Stimulated activated CD4-positive, alpha-beta T cell treated with anti-CD3 and anti-CD28 coated beads, Interleukin-1b, Interleukin-23, amount 100 ng/mL, for 24 hours (primary cell): ENCODE measurements around the gene SLC35F2.
"Not testable (repeated sequence)": the region's sequence is repeated elsewhere in the genome, so short reads cannot be mapped to it uniquely, and the experiment has no call there.

Experiments used
- DNase-seq, 4 experiments: peaks; one replicate each; pipeline ENCODE4 v3.0.0-alpha.2; 2020; ENCODE audit warnings: low read depth in 4 of 4, low spot score in 1 of 4

Gene SLC35F2

DNA sequence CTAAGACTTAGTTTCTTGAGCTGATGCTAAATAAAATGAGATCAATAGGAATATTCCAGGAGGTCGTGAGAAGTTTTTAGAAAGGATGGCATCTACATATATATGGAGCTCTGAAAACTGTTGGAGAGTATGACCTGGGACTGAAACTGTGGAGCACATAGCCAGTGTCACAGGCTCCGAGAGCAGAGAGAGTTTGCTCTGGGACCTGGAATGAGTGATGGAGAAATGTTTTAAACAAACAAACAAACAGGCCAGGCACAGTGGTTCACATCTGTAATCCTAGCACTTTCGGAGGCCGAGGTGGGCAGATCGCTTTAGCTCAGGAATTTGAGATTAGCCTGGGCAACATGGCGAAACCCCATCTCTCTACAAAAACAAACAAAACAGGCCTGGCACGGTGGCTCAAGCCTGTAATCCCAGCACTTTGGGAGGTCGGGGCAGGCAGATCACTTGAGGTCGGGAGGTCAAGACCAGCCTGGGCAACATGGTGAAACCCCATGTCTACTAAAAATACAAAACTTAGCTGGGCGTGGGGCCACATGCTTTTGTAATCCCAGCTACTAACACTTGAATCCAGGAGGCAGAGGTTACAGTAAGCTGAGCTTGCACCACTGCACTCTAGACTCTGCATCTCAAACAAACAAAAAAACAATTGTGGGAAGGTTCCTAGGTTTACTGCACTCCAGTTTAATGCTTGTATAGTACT is 67.1 kb downstream of the SLC35F2 start:
- no peak for DNase-seq

GRCh38 chr11:107789767-107790166 is 68.8 kb downstream of the SLC35F2 start:
- DNase-seq, result no peak

- DNase-seq, result no peak
Observed at GRCh38 chr11:107787733-107788132, 70.9 kb downstream of the SLC35F2 start.

- peak in 2 of 4 experiments; percentile 6 to 8 for DNase-seq
Observed at GRCh38 chr11:107785401-107785800, 73.2 kb downstream of the SLC35F2 start.

DNA sequence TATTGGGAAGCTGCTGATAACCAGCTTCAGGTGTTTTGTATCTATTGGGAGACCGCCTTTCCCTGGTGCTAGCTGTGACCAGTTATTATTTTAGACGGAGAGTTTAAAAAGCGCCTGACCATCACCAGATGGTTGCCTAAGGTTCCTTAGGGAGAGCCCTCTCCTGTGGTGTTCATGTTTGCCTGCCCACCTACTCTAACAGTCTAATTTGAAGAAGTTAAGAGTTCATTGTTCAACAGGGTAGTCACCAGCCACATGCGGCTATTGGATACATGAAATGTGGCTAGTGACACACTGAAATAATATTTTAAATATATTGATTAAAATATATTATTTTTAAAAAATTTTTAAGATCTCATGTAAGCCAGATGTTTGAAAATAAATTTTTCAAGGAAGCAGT is 75.5 kb downstream of the SLC35F2 start:
- no peak for DNase-seq

- DNase-seq, result no peak
Observed at GRCh38 chr11:107780775-107781174, 77.8 kb downstream of the SLC35F2 start.

GRCh38 chr11:107780136-107780535 is 78.5 kb downstream of the SLC35F2 start:
- no peak for DNase-seq

- no peak for DNase-seq
Observed at GRCh38 chr11:107778839-107779517, 79.6 kb downstream of the SLC35F2 start.

DNA sequence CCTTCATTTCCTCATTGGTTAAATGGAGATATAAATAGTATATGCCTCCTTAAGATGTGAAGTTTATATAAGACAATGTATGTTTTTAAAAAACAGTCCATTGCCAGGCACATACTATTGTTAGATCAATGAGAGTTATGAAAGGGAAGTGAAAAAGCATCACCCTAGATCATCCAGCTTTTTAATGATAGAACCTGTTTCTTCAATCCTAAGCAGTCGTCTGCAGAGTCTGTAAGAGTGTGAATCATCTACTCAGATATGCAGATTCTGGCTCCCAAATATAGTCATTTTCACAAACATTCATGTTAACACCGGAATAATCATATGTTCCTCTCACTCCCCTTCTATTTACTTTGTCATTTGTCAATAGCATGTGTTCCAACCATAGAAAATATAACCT is 81.5 kb downstream of the SLC35F2 start:
- no peak for DNase-seq

- DNase-seq, result no peak
Observed at GRCh38 chr11:107776062-107776461, 82.5 kb downstream of the SLC35F2 start.

DNA sequence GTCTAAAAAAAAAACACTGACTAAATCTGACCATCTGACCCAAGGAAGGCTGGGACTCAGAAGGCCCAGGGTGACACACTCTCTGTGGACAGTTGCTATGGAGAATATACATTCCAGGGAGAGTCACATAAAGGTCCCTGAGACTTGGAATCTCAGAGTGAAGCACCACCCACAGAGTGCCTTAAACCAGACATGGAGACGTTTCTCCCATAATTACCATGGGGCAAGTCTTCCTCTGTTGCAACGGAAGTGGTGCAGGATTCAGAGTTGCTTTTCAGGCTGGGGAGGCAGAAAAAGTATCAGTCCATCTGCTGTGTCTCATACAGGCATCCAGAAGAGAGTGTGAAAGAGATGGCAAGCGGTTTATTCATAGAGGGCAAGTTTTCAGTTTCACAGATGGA is 88.0 kb downstream of the SLC35F2 start:
- DNase-seq, result no peak

GRCh38 chr11:107769189-107769588 is 89.4 kb downstream of the SLC35F2 start:
- DNase-seq, result no peak

- not testable (repeated sequence) for DNase-seq
Observed at GRCh38 chr11:107758719-107759355, 99.8 kb downstream of the SLC35F2 start.

- DNase-seq, result no peak
Observed at GRCh38 chr11:107757661-107758060, 100.9 kb downstream of the SLC35F2 start.

GRCh38 chr11:107756553-107756952 is 102.0 kb downstream of the SLC35F2 start:
- no peak for DNase-seq

DNA sequence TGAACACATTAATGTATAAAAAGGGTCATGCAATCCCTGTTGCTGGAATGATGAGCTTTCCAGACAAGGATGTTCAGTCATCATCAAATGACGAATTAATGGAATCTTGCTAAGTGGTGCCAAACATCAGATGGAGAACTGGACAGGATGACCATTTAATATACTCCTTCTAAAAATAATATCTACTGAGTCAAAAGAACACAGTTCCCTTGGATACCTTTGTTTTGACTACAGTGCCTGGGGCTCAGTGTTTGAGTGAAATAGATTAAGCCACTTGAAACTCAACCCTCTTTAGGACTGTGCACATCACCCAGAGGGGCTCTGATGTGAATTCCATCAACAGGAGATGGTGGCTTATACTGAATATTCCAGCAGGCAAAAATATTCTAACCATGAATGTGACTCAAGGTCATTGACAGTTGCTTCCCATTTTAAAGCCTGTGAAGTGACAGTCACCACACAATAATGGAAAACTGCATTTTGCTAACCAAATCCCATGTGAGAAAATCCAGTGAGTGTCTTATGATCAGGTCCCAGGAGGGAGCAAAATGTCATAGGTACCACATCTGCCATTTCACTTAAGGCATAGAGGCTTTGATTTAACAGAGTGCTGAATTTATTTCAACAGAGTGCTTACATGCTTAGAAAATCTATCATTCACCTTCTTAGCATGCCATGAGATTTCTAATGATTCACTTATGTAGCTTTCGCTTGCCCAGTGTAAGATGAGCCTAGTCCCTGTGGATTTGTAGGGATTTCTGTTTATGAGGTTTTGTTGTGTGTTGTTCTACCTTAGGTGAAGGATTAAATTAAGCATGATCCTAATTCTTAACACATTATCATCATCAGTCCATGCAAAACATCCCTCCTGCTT is 105.4 kb downstream of the SLC35F2 start:
- no peak for DNase-seq

DNA sequence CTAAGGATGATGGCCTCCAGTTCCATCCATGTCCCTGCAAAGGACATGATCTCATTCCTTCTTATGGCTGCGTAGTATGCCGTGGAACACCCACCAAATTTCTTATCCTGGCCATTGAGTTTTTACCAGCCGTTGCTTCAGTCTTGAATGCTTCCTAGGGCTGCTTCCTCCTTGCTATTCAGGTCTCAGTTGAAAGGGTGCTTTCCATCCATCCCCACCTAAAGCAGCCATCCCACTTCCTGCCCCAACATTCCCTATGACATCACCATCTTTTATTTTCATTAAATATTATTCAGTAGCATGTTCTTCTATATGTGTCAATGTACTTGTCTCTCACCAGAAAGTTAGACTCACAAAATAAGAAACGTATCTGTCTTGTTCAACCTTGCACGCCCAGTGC is 106.1 kb downstream of the SLC35F2 start:
- DNase-seq, result no peak

GRCh38 chr11:107751082-107751481 is 107.5 kb downstream of the SLC35F2 start:
- DNase-seq, result no peak

- DNase-seq, result no peak
Observed at GRCh38 chr11:107750313-107750712, 108.3 kb downstream of the SLC35F2 start.

DNA sequence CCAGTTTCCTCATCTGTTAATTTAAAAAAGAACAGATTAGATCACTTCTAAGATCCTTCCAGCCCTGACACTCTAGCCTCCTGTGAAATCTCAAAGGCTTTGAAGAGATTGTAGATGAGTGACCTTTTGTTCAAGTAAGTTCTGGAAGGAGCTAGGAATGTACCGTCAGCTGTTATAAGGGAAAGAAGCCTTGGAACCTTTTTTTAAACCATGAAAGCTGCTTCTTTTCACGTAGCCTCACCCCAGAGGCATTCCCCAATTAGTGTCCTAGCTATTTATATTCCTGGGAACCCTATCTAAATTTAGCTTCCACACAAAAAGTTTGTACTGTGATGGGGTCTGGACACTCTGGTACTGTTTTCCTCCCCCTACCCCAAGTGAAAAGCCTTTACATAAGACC is 111.0 kb downstream of the SLC35F2 start:
- no peak for DNase-seq

GRCh38 chr11:107744736-107745135 is 113.9 kb downstream of the SLC35F2 start:
- no peak for DNase-seq
